ENCODE measurements around the gene ZIC2.

ZIC2 gene

DNA sequence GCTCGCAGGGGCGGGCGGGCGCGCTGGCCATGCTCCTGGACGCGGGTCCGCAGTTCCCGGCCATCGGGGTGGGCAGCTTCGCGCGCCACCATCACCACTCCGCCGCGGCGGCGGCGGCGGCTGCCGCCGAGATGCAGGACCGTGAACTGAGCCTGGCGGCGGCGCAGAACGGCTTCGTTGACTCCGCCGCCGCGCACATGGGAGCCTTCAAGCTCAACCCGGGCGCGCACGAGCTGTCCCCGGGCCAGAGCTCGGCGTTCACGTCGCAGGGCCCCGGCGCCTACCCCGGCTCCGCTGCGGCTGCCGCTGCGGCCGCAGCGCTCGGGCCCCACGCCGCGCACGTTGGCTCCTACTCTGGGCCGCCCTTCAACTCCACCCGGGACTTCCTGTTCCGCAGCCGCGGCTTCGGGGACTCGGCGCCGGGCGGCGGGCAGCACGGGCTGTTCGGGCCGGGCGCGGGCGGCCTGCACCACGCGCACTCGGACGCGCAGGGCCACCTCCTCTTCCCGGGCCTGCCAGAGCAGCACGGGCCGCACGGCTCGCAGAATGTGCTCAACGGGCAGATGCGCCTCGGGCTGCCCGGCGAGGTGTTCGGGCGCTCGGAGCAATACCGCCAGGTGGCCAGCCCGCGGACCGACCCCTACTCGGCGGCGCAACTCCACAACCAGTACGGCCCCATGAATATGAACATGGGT, 599 bp downstream of the ZIC2 start:
- peaks cover 6% of the 10 kb centered on the region for H3K36me3 Mint-ChIP-seq (ENCODE audit: low read depth)
- DNase-seq, result peak; percentile 61
- H3K4me3 Mint-ChIP-seq, result peak overlapping the region; percentile 82
- peaks cover 76% of the 10 kb centered on the region for H3K27me3 Mint-ChIP-seq (ENCODE audit: low read depth, poor library complexity)
- TF ChIP-seq, protein P1, sequence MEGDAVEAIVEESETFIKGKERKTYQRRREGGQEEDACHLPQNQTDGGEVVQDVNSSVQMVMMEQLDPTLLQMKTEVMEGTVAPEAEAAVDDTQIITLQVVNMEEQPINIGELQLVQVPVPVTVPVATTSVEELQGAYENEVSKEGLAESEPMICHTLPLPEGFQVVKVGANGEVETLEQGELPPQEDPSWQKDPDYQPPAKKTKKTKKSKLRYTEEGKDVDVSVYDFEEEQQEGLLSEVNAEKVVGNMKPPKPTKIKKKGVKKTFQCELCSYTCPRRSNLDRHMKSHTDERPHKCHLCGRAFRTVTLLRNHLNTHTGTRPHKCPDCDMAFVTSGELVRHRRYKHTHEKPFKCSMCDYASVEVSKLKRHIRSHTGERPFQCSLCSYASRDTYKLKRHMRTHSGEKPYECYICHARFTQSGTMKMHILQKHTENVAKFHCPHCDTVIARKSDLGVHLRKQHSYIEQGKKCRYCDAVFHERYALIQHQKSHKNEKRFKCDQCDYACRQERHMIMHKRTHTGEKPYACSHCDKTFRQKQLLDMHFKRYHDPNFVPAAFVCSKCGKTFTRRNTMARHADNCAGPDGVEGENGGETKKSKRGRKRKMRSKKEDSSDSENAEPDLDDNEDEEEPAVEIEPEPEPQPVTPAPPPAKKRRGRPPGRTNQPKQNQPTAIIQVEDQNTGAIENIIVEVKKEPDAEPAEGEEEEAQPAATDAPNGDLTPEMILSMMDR (IDR thresholded peaks at IDR 0.05), result no peak
- H3K27ac Mint-ChIP-seq, result no peak overlapping the region
- peaks cover 3% of the 10 kb centered on the region for H3K9me3 Mint-ChIP-seq
- peaks cover 58% of the 10 kb centered on the region for H3K4me1 Mint-ChIP-seq

- TF ChIP-seq, protein P1 (IDR thresholded peaks at IDR 0.05), result no peak
- H3K36me3 Mint-ChIP-seq (ENCODE audit: low read depth), result peaks cover 6% of the 10 kb centered on the region
- no peak overlapping the region for H3K27ac Mint-ChIP-seq
- no peaks in the 10 kb centered on the region for H3K9me3 Mint-ChIP-seq
- H3K4me3 Mint-ChIP-seq, result peak overlapping the region; percentile 82
- peaks cover 76% of the 10 kb centered on the region for H3K27me3 Mint-ChIP-seq (ENCODE audit: low read depth, poor library complexity)
- H3K4me1 Mint-ChIP-seq, result peaks cover 58% of the 10 kb centered on the region
- DNase-seq, result no peak
Observed at GRCh38 chr13:99982731-99983498, 1.3 kb downstream of the ZIC2 start.

DNA sequence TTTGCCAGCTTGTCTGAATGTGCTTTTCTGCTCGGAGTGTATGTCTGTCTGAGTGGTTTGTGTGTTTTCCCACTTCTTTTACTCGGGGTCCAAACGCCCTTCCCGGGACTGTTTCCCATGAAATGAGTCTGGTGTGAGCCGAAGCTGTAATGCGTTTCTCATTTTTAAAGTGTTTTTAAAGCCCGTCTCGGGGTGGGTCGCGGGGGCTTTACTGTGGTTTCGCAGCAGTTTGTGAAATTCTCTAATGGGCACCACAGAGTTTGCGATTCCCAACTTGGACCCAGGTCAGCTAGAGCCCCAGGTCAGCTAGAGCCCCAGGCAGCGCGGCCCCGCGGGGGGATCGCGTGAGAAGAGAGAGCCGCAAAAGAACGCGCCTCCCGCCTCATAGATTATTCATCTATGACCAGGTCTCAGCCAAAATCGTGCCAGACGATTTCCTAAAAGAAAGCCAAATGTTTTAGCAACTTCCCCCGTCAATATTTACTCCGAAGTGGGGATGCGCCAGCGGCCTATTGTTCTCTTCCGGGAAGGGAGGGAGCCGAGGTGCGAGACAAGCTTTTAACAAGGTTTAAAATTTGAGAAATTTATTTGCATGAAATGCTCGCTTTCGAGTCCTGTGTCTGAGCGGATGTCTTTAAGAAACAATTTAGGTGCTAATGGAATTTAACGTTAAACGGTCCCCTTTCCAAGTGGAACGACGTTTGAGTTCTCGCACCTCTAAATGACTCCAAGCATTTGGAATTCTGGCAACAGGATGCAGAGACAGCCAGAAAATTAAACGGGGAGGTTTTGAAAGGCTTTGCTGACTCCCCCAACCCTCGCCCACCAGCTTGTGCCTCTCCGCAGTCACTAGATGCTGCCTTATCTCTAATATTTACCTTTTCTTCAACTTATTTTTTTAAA, 2.2 kb downstream of the ZIC2 start:
- peak overlapping the region; percentile 82 for H3K4me3 Mint-ChIP-seq
- H3K27me3 Mint-ChIP-seq (ENCODE audit: low read depth, poor library complexity), result peaks cover 76% of the 10 kb centered on the region
- no peak overlapping the region for H3K27ac Mint-ChIP-seq

DNA sequence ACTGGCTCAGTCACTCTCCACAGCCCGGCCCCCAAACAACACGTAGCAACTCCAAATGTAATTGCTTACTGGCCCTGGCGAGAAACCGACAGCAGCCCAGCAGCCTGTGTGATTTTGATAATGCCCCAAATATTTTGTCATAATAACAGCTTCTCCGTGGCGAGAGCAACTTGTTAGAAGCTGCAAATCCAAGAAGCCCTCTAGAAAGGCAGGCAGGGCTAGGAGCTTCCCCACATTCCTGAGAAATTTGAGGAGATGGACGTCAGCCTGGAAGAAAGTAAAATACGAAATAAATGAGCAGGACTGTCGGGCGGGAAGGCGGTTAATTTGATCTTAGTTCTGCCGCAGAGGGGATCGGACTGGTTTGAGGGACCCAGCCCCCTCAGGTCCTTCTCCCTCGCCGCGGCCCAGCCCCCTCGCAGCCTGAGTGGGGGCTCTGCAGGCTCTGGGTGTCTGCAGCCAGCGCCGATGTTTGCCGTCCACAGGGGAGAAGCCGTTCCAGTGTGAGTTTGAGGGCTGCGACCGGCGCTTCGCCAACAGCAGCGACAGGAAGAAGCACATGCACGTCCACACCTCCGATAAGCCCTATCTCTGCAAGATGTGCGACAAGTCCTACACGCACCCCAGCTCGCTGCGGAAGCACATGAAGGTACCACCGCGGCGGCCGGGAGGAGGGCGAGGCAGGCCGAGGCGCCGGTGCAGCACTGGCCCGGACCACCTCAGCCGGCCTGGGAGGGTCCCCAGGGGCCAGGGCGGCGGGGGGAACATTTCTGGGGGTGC, 3.1 kb downstream of the ZIC2 start:
- Mint-ChIP-seq H3K4me1 (peaks cover 63% of the 10 kb centered on the region), H3K9me3 (no peaks in the 10 kb centered on the region), H3K27ac (no peak overlapping the region), H3K4me3 (peak overlapping the region; percentile 82), H3K36me3 (ENCODE audit: low read depth) (peaks cover 6% of the 10 kb centered on the region), H3K27me3 (ENCODE audit: low read depth, poor library complexity) (peaks cover 76% of the 10 kb centered on the region)
- DNase-seq, result no peak
- TF ChIP-seq, protein P1 (IDR thresholded peaks at IDR 0.05), result no peak

More for the DNA sequence above, 2.2 kb downstream of the ZIC2 start:
- TF ChIP-seq, protein P1 (IDR thresholded peaks at IDR 0.05), result no peak
- H3K4me1 Mint-ChIP-seq, result peaks cover 57% of the 10 kb centered on the region
- no peak for DNase-seq
- H3K36me3 Mint-ChIP-seq (ENCODE audit: low read depth), result peaks cover 6% of the 10 kb centered on the region
- H3K9me3 Mint-ChIP-seq, result no peaks in the 10 kb centered on the region

GRCh38 chr13:99985241-99985874, 3.8 kb downstream of the ZIC2 start:
- TF ChIP-seq, protein P1 (IDR thresholded peaks at IDR 0.05), result no peak
- peaks cover 69% of the 10 kb centered on the region for H3K4me1 Mint-ChIP-seq
- peak; percentile 71 for DNase-seq
- peaks cover 6% of the 10 kb centered on the region for H3K36me3 Mint-ChIP-seq (ENCODE audit: low read depth)
- H3K27me3 Mint-ChIP-seq (ENCODE audit: low read depth, poor library complexity), result peaks cover 78% of the 10 kb centered on the region
- peak overlapping the region; percentile 75 for H3K4me3 Mint-ChIP-seq
- H3K9me3 Mint-ChIP-seq, result no peaks in the 10 kb centered on the region
- H3K27ac Mint-ChIP-seq, result no peak overlapping the region
